Fibroblast of pulmonary artery (primary cell): Measurements from ENCODE around the gene MYDGF.
A peak's percentile ranks its signal among the peaks of the same experiment; 100 is the strongest.

Experiments
- DNase-seq: peaks from one replicate; pipeline ENCODE4 v3.0.0-alpha.2; 2010; ENCODE audit warnings: low read depth
- H3K4me3 ChIP-seq: replicated peaks from 2 replicates; pipeline ENCODE4 v1.5.1; 2011; ENCODE audit warnings: low read depth, mild to moderate bottlenecking, control low read depth, low read length, moderate library complexity
- TF ChIP-seq, protein P1 (sequence below): IDR thresholded peaks from 2 replicates; pipeline ENCODE4 v1.5.1; 2011; ENCODE audit warnings: mild to moderate bottlenecking, control low read depth, low read length, inconsistent platforms; ENCODE audit errors: missing control alignments

The MYDGF gene

DNA sequence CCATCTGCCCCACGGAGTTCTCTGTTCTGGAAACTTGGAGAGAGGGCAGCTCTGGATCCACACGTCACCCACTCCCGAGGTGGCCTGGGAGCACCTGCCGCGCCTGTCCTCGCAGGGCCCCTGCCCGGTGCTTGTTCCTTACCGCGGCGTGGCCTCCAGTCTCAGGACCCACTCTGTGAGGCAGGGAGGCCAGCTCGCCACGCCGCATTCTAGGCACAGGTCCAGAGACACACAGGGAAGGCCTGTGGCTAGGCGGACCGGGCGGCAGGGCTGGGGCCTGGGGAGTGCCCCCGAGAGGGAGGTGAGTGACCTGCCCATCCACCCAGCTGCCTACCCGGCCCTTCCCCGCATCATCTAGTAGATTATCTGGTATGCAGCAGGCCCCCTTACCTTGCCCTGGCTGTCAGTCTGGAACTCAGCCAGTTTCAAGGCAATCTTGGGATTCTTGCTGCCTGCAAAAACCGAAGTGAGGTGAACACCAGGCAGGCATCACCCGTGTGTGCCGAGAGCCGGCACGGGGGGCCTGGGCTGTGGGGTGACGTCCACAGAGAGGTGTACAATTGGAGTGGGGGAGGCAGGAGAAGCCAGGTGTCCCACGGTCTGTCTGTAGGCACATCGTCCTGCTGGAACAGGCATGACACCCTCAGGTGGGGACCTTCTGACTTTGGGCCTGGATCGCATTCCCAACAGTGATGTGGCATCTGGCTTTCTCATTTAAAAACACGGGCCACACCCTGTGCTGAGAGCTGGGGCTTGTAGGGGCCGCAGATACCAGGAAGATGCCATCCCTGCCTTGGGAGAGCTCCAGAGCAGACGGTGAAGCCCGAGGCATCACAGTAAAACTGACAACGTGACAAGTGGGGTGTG, 29.9 kb upstream of the MYDGF start:
- no peak overlapping the region for H3K4me3 ChIP-seq
- TF ChIP-seq, protein P1, sequence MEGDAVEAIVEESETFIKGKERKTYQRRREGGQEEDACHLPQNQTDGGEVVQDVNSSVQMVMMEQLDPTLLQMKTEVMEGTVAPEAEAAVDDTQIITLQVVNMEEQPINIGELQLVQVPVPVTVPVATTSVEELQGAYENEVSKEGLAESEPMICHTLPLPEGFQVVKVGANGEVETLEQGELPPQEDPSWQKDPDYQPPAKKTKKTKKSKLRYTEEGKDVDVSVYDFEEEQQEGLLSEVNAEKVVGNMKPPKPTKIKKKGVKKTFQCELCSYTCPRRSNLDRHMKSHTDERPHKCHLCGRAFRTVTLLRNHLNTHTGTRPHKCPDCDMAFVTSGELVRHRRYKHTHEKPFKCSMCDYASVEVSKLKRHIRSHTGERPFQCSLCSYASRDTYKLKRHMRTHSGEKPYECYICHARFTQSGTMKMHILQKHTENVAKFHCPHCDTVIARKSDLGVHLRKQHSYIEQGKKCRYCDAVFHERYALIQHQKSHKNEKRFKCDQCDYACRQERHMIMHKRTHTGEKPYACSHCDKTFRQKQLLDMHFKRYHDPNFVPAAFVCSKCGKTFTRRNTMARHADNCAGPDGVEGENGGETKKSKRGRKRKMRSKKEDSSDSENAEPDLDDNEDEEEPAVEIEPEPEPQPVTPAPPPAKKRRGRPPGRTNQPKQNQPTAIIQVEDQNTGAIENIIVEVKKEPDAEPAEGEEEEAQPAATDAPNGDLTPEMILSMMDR: no peak
- no peak for DNase-seq

DNA sequence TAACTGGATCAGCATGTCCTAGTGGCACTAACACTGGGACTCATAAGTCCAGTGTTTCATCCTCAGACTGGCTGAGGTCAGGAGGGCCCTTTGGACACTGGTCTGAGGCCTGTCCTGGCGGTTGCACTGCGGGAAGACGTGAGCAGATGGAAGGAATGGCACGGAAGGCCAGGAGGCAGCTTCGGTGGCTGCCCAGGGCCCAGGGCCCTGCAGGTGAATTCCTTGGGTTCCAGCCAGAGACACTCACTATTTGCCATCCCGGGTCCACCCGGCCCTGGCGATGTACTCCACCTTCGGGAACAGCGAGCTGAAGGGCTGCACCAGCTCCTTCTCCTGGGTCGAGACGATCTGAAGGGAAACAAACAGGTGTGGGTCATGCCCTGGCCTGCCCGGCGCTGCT, 27.2 kb upstream of the MYDGF start:
- no peak for DNase-seq
- TF ChIP-seq, protein P1: no peak
- H3K4me3 ChIP-seq: no peak overlapping the region

GRCh38 chr19:4695224-4695731, 25.1 kb upstream of the MYDGF start:
- no peak for DNase-seq
- TF ChIP-seq, protein P1: no peak

GRCh38 chr19:4694211-4694987, 24.3 kb upstream of the MYDGF start:
- peak; percentile 91 for DNase-seq
- H3K4me3 ChIP-seq: no peak overlapping the region
- TF ChIP-seq, protein P1: no peak

More at GRCh38 chr19:4695224-4695731, 25.1 kb upstream of the MYDGF start:
- H3K4me3 ChIP-seq: no peak overlapping the region

DNA sequence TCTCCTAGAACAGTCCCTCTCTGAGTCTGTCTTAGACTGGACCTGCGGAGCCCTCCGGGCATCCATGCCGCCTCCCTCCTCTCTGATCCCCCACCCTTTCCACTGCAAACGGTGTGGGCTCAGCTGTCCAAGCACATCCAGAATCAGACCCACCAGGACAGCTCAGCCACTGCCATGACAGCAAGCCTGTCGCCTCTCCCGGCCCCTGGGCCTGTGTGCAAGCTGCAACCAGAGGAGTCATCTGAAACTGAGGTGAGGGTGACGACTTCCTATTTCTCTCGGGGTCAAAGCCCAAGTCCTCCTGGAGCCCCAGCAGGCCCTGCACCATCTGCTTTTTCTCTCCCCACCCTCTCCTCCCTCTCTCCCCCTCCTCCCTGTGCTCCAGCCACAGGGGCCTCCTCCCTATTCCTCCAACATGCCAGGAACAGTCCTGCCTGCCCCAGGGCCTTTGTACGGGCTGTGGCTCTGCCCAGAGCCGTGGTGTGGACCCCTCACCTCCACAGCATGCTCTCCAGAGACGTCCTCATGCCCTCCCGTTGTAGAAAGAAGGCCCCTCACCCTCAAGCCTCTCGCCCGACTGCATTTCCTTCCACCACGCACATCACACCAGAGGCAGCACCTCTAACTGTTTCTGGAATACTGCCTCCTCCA, 23.5 kb upstream of the MYDGF start:
- TF ChIP-seq, protein P1: no peak
- no peak overlapping the region for H3K4me3 ChIP-seq
- DNase-seq: no peak

DNA sequence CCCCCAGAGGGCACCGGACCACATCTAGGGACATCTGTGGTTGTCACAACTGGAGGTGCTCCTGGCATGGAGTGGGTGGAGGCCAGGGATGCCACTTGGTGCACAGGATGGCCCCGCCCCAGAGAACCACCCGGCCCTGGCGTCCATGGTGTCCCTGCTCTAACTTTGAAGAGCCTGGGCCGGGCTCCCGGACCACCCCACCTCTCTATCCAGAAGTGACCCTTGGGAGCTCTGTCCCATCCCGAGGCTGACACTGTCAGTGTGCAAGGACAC, 22.9 kb upstream of the MYDGF start:
- no peak overlapping the region for H3K4me3 ChIP-seq
- TF ChIP-seq, protein P1: no peak
- DNase-seq: no peak
